SW480 (cell line): ENCODE measurements around the gene TRPM2.
"Not testable (repeated sequence)": the region's sequence is repeated elsewhere in the genome, so short reads cannot be mapped to it uniquely, and the experiment has no call there.

ENCODE experiments used
- DNase-seq: peaks from one replicate; pipeline ENCODE4 v3.0.0-alpha.2; 2016; ENCODE audit warnings: low spot score

The TRPM2 gene

DNA sequence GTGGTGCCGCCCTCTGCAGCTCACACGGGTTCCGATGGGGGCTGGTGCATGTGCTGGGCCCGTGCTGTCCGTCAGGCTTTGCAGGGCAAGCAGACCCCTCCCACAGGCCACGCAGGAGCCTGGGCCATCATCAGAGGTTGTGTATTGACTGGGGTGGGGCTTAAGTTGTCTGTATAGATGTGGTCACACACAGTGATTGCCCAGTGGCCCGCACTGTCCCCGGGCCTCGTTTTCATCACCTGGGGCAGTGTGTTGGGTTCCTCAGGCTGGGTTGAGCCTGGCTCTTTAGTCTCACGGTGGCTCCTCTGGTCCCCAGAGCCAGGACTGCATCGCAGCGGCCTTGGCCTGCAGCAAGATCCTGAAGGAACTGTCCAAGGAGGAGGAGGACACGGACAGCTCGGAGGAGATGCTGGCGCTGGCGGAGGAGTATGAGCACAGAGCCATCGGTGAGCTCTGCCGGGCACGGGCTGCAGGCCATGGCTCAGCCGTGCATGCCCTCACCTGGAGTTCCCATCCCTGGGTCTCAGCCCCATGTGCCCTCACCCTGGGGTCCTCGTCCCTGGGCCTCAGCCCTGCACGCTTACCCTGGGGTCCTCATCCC lies 44.1 kb downstream of the TRPM2 start:
- no peak for DNase-seq

- DNase-seq = no peak
These were observed 45.1 kb downstream of the TRPM2 start for GRCh38 chr21:44398499-44398898.

GRCh38 chr21:44399151-44399954 lies 45.9 kb downstream of the TRPM2 start:
- DNase-seq = no peak

DNA sequence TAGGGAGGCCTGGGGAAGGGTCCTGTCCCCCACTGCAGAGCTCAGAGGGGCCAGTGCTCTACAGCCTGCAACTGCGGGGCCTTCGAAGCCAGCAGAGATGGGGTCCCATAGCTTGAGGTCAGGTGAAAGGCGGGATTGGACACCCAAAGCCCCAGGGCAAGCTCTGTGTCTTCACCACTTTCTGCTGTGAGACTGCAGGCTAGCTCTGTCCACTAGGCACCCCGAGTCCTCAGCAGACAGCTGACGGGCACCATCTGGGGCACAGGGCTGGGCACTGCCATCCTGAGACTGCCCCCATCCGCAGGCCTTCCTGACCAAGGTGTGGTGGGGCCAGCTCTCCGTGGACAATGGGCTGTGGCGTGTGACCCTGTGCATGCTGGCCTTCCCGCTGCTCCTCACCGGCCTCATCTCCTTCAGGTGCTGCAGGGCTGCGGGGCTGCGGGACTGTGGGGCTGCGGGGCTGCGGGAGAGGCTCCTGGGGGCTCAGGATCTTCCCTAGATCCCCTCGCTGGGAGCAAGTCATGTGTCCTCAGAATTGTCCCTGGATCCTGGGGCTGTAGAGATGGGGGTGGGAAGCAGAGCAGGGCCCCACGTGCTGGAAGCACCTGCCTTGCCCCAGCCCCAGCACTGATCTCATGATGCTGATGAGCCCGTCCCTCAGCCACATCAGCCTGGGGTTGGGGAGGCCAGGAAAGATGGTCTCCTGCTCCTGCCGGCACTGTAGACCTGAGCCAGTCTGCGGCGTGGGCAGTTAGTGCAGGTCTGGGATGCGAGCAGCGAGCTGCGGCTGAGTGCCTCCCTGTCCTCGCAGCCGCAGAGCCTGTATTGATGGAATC lies 46.8 kb downstream of the TRPM2 start:
- no peak for DNase-seq

DNA sequence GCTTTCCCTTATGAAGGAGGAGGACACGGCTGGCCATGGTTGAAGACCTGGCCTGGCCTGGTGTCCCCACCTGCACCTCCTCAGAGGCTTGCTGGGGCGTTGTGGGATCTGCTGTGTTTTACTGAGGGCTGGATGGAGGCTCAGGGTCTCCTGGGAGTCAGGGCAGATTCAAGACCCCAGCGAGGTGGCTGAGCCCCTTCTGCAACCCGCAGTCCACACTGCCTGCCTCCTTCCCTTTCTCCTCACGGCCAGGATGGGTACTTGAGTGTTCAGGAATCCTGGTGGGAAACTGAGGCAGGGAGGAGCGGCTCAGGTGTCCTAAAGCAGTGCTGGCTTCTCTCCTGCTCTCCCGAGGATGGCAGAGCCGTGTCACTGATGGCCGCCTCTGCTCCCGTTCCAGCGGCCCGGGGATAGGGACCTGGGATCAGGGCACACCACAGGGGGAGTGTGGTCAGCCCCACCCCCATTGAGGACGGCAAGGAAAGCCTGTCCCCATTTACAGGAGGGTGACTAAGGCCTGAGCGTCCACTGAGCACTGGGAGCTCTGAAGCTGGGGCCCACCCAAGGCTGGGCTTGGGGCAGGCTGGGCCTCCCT lies 47.5 kb downstream of the TRPM2 start:
- no peak for DNase-seq

DNA sequence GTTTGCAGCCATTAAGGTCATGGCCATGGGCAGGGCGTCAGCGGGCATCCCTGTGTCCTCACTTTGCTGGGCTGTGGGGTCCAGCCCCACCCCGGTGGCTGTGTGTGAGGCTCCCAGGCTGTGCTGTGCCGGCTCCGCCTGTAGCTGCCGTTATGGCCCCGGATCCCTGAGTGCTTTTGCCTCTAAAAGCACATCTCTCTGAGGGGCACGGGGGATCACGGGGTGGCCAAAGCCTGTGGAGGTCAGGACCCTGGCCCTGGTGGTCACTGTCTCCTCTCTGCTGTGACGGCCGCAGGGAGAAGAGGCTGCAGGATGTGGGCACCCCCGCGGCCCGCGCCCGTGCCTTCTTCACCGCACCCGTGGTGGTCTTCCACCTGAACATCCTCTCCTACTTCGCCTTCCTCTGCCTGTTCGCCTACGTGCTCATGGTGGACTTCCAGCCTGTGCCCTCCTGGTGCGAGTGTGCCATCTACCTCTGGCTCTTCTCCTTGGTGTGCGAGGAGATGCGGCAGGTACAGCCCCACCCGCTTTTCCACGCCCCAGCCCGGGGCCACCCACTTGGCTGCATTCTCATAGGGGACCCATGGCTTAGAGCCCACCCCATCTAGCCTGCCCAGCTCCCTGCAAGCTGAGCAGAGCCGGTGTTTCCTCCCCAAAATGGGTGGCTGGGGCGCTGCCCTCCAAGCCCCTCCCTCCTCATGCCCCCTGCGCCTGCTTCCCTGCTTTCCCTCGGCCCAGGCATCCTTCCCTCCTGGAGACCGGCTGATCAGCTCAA lies 48.2 kb downstream of the TRPM2 start:
- DNase-seq = no peak

DNA sequence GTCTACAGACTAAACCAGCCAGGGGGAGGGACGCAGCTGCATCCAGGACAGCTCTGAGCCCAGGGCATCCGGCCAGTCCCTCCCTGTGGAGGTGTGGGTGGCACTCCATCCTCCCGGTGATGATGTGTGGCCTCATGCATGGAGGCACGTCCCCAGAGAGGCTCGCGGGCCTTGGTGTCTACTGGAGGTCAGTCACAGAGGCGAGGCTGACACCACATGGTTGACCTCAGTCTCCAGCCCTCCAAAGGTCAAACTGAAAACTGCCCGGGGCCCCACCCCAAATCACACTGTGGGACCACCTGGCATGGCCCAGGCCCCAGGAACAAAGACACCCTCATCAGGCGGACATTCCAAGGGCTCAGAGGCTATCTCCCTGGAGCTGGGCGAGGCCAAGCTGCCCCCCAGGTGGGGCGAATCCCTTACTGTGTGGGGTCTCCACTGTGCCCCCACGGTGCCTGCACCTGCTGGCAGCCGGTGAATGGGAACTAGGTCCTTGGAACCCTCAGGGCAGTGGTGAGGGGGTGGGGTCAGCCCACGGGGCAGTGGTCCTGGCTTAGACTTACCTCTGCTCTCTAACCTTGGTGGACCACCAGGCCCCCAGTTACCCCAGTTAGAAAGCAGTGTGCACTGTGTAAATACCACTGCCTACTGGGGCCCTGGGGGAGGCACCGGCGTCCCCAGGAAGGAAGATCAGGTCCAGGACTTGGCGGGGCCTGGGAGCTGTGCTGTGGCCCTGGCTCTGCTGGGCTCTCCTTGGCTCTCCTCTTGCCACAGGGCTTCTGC lies 49.1 kb downstream of the TRPM2 start:
- DNase-seq = no peak

GRCh38 chr21:44403106-44404020 lies 49.9 kb downstream of the TRPM2 start:
- no peak for DNase-seq

GRCh38 chr21:44404482-44404881 lies 51.1 kb downstream of the TRPM2 start:
- not testable (repeated sequence) for DNase-seq

- no peak for DNase-seq
These were observed 51.9 kb downstream of the TRPM2 start for GRCh38 chr21:44405091-44405947.

DNA sequence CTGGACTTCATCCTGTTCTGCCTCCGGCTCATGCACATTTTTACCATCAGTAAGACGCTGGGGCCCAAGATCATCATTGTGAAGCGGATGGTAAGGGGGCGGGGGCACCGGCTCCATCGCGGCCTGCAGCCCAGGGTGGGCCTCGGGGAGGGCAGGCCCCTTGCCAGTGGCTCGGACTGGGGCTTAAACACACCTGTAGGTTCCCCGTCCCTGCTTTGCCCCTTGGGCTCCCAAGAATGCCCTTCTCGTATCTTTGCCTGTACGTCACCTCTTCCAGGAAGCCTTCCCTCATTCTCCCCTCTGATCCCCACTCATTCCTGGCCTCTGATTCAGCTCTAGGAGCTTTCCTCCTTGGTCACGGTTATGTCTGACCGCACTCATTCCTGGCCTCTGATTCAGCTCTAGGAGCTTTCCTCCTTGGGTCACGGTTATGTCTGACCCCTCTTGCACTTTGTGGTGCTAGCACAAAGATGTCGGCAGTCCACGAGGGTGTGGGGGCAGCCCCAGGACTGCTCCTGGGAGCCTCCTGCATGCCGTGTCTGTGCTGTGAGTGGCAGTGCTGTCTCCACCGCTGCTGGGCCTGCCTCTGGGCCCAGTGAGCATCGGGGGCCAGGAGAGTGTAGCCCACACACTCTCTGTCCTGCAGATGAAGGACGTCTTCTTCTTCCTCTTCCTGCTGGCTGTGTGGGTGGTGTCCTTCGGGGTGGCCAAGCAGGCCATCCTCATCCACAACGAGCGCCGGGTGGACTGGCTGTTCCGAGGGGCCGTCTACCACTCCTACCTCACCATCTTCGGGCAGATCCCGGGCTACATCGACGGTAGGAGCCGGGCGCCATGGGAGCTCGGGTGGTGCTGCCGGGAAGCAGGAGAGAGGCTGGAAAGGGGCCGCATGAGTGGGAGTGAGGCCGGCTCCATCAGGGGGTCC lies 52.8 kb downstream of the TRPM2 start:
- DNase-seq = no peak

GRCh38 chr21:44406953-44407352 lies 53.5 kb downstream of the TRPM2 start:
- no peak for DNase-seq

DNA sequence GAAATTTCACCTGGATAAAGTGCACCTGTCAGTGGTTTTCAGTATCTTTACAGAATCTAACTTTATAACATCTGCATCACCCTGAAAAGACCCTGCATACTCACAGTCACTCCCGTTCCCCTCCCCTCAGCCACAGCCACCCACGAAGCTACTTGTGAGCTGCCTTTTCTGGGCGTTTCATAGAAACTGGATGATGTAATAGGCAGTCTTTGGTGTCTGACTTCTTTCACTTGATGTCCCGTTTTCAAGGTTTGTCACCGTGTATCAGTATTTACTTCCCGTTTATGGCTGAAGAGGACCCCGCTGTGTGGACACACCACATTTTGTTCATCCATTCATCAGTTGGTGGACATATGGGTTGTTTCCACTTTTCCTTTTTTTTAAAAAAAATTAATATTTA lies 54.1 kb downstream of the TRPM2 start:
- DNase-seq = no peak

GRCh38 chr21:44408226-44408625 lies 54.8 kb downstream of the TRPM2 start:
- no peak for DNase-seq

DNA sequence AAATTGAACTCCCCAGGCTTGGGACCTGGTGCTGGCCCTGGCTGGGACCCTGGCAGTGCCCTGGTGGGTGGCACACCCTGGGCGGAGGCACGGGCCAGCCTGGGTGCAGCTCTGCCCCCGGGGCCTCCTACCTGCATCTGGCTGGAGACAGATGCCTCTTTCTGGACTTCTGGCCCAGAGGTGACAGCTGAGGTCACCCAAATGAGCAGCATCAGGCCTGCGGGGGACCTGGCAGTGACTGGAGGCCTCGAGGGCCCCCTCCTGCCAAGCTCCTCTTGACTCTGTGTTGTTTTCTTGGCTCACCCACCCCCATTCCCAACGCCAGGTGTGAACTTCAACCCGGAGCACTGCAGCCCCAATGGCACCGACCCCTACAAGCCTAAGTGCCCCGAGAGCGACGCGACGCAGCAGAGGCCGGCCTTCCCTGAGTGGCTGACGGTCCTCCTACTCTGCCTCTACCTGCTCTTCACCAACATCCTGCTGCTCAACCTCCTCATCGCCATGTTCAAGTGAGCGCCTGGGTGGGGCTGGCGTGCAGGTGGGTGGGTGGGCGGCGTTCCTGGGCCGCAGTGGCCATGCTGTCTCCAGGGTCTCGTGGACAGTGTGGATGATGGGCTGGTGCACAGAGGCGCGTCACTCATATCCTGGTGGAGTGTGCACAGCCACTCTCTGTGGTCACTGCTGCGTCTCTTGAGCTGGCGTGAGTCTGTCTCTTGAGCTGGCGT lies 60.3 kb downstream of the TRPM2 start:
- DNase-seq = no peak

DNA sequence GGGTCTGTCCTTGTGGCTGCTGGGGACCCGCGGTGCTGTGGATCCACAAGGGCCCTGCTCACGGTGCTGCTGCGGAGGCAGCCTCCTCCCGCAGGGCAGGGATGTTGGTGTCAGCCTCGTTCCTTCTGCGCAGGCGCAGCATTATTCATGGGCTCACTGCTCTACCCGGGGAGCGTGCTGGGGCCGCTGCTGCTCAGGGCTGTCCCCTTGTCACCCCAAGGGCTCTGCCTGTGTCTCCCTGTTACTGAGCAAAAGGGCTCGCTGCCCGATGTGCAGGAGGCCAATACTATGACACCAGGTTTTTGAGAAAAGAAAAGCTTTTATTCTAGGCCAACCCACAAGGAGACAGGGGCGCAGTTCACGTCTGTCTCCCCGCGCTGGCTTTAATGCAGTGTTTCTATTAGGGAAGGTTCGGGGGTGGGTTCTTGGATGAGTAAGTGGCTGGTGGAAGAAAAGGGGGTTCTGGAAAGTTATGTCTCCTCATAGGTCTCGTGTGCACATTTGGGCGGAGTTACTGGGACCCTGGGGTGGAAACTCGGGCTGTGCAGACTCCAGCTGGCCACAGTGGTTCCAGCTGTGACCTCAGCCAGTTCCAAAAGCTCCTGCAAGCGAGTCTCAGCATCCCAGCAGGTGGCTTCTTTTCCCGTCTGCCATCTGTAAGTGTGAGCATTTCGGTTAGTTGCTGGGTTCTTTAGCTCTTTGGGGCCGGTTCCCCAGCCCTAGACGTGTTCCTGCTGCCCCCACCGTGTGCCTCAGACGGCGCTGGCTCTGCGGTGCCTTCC lies 61.1 kb downstream of the TRPM2 start:
- DNase-seq = no peak
